ENCODE results near the gene PDZRN4. TPM values are rescaled to one million over a fixed set of nuclear protein-coding genes. Genes with fewer than 3 reads are reported as not detected.

Gene PDZRN4
- total and polyA plus RNA-seq, 3 donors from 2014 or later = 7.7 to 11.3 (median 11.3) TPM

- H3K27ac ChIP-seq = no peak overlapping the region
- intact Hi-C loops (cut with DNase I; ENCODE audit: low total_unique reads) = no loop called here
- TF ChIP-seq POLR2A (IDR thresholded peaks at IDR 0.05) = no peak
- TF ChIP-seq, protein P1, sequence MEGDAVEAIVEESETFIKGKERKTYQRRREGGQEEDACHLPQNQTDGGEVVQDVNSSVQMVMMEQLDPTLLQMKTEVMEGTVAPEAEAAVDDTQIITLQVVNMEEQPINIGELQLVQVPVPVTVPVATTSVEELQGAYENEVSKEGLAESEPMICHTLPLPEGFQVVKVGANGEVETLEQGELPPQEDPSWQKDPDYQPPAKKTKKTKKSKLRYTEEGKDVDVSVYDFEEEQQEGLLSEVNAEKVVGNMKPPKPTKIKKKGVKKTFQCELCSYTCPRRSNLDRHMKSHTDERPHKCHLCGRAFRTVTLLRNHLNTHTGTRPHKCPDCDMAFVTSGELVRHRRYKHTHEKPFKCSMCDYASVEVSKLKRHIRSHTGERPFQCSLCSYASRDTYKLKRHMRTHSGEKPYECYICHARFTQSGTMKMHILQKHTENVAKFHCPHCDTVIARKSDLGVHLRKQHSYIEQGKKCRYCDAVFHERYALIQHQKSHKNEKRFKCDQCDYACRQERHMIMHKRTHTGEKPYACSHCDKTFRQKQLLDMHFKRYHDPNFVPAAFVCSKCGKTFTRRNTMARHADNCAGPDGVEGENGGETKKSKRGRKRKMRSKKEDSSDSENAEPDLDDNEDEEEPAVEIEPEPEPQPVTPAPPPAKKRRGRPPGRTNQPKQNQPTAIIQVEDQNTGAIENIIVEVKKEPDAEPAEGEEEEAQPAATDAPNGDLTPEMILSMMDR (IDR thresholded peaks at IDR 0.05) = no peak
- H3K27me3 ChIP-seq = no peaks in the 10 kb centered on the region
- no peak overlapping the region for H3K4me3 ChIP-seq
- no peaks in the 10 kb centered on the region for H3K9me3 ChIP-seq
- WGBS, 2 donors = 57 to 61% methylated on average over 4 of the region's 4 CpGs
- H3K36me3 ChIP-seq (ENCODE audit: low read depth, missing control alignments) = no peaks in the 10 kb centered on the region
- H3K4me1 ChIP-seq = peaks cover 18% of the 10 kb centered on the region
- DNase-seq = no peak
Measured at GRCh38 chr12:41221491-41221890, 33.4 kb downstream of the PDZRN4 start.

DNA sequence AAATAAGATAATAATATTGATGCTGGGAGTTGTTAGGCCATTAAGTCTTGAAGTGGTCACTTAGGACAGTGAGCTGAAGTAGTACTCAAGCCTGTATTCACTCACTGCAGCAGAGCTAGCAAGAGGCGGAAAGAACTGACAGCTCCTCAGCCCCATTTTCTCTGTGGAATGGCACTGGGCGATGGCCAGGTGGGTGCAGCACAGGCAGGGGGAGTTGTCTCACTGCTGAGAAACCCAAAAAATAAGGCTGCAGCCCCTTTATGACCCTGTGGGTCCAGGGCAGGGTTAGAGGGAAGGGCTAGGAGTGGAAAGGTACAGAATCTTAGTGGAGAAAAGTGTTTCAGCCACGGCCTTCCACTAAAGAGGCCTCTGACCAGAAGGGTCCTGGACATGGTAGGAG lies 35.5 kb downstream of the PDZRN4 start:
- H3K9me3 ChIP-seq = no peaks in the 10 kb centered on the region
- intact Hi-C loops (cut with DNase I; ENCODE audit: low total_unique reads) = no loop called here
- H3K36me3 ChIP-seq (ENCODE audit: low read depth, missing control alignments) = no peaks in the 10 kb centered on the region
- no peak overlapping the region for H3K27ac ChIP-seq
- H3K4me3 ChIP-seq = no peak overlapping the region
- H3K4me1 ChIP-seq = peaks cover 13% of the 10 kb centered on the region
- 98 to 100% methylated on average over 3 of the region's 3 CpGs for WGBS, 2 donors
- DNase-seq = no peak
- no peaks in the 10 kb centered on the region for H3K27me3 ChIP-seq
- TF ChIP-seq, protein P1 (IDR thresholded peaks at IDR 0.05) = no peak
- no peak for TF ChIP-seq POLR2A (IDR thresholded peaks at IDR 0.05)

GRCh38 chr12:41224066-41224465 lies 35.9 kb downstream of the PDZRN4 start:
- TF ChIP-seq, protein P1 (IDR thresholded peaks at IDR 0.05) = no peak
- Histone ChIP-seq H3K36me3 (ENCODE audit: low read depth, missing control alignments) (no peaks in the 10 kb centered on the region), H3K27ac (no peak overlapping the region), H3K4me1 (peaks cover 13% of the 10 kb centered on the region), H3K4me3 (no peak overlapping the region), H3K9me3 (no peaks in the 10 kb centered on the region), H3K27me3 (no peaks in the 10 kb centered on the region)
- no peak for DNase-seq
- intact Hi-C loops (cut with DNase I; ENCODE audit: low total_unique reads) = no loop called here
- 81 to 83% methylated on average over 1 of the region's 1 CpG for WGBS, 2 donors

DNA sequence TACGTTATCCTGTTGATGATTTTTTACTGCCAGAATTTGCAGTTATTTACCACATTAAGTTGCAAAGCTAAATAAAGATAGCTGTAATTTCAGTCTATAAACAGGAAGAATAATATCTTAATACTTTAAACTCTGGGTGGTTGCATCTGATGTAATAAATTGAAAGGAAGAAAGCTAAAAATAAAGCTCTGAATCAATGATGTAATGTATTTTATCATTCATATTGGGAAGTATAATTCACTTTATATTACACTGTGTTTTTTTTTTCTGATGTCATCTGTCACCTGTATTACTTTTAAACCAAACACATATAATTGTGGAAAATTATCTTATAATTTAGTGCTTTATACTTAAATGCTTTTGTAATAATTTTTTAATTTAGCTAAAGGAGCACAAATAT lies 37.1 kb downstream of the PDZRN4 start:
- Histone ChIP-seq H3K4me1 (peaks cover 10% of the 10 kb centered on the region), H3K27ac (no peak overlapping the region), H3K9me3 (no peaks in the 10 kb centered on the region), H3K36me3 (ENCODE audit: low read depth, missing control alignments) (no peaks in the 10 kb centered on the region), H3K27me3 (no peaks in the 10 kb centered on the region), H3K4me3 (no peak overlapping the region)
- TF ChIP-seq, protein P1 (IDR thresholded peaks at IDR 0.05) = no peak
- WGBS, 2 donors = 79 to 95% methylated on average over 1 of the region's 1 CpG
- intact Hi-C loops (cut with DNase I; ENCODE audit: low total_unique reads) = no loop called here
- DNase-seq = no peak

DNA sequence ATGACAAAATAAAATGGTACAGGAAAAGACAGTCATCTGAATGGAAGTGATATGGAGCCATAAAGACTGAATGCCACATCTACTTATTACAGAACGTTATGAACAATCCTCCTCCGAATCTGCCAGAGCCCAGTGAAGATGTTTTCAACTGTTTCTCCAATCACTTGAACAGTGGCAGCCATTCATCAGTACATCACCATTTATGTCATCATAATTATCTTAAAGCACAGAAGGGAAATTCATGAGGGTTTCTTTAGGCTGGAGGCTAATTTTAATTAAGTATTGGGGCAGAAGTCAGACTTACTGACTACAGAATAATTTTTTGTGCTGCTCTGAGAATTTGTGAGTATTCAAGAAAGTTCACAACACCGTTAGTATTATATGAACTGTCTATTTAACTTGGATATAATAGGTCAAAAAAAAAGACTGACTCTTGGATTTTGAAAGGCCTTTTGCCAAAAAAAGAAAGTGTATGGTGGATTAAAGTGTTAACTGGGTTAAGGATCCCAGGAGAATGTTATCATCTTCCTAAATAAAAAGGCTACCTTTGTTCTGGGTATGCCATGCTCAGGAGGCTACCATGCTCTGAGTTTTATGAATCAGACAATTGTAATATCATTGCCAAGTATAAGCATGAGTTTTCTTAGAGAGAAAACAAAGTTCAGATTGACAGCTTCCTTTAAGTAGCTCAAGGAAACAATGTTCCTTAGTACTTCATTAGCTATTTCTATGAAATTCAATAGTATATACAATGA lies 40.1 kb downstream of the PDZRN4 start:
- no peaks in the 10 kb centered on the region for H3K27me3 ChIP-seq
- no peak overlapping the region for H3K4me3 ChIP-seq
- no peak for DNase-seq
- no peaks in the 10 kb centered on the region for H3K9me3 ChIP-seq
- H3K27ac ChIP-seq = no peak overlapping the region
- no peaks in the 10 kb centered on the region for H3K36me3 ChIP-seq (ENCODE audit: low read depth, missing control alignments)
- H3K4me1 ChIP-seq = peaks cover 4% of the 10 kb centered on the region
- intact Hi-C loops (cut with DNase I; ENCODE audit: low total_unique reads) = no loop called here
- 63 to 85% methylated on average over 3 of the region's 3 CpGs for WGBS, 2 donors
- TF ChIP-seq, protein P1 (IDR thresholded peaks at IDR 0.05) = no peak
- TF ChIP-seq POLR2A (IDR thresholded peaks at IDR 0.05) = no peak
